HG02610 (cell line): ENCODE data around the gene ARIH2.

Experiments
- ATAC-seq: cut with Tn5 transposase; IDR thresholded peaks from one replicate; pipeline ENCODE4 v1.9.1; 2021; ENCODE audit warnings: mild to moderate bottlenecking, moderate library complexity; ENCODE audit not compliant: unreplicated experiment

ARIH2 gene

DNA sequence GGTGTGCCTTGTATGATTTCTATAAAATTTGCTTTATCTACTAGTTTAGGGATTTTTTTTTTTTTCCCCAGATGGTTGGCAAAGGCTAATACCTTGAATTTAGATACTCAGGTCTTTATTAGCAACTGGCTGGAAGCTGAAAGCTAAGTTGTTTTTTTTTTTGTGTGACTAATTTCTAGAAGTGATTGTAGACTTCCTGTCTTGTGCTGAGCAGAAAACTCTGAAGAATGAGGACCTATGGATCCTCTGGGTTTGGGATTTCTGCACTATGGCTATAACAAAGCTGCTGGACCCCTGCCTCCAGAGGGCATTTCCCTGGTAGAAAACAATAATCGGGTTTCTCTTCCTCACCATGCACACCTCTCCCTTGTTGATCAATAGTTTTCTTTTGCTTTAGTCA lies 10.0 kb downstream of the ARIH2 start:
- ATAC-seq: no peak

DNA sequence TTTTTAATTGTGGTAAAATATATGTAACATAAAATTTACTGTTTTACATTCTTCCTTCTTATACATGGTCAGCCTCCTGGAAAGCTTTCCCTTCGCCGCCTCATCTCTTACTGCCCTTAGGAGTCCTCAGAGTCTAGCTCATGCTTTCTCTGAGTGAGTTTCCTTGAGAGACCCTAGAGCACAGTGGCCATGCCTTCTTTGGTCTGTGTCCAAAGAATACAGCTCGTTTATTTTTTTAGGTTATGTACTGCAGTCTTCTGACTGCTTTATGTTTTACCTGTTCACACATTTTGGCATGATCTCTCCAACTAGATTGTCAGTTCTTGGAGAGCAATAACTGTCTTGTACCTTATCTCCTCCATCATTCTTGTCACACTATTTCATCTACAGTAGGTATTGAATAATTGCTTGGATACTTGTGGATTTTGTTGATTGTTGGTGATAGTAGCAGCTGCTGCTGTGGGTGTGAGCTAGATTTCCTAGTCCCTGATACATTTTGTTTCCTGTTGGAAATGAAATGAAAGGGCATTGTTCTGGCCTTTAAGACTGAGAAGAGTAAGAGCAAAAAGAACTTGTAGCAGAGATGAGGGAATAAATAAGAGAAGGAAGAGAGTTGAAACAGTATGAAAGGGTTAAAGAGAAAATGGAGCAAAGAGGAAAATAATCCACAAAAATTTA lies 10.9 kb downstream of the ARIH2 start:
- no peak for ATAC-seq

DNA sequence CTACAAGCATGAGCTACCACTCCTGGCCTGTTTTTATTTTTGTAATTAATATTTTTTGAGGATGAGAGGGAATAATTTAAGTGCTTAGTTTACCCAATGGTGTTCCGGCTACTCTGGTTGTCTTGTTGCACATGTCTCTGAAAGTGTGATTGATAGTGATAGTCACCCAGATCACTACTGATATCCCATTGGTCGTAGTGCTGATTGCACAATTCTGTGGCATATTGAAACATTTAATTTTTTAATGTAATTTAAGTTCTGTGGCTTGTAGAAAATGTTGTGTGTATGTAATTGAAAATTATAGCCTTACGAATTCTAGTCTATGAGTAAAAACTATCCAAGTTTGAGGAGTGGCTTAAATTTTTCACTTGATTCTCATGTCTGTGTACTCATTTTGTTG lies 11.9 kb downstream of the ARIH2 start:
- no peak for ATAC-seq

DNA sequence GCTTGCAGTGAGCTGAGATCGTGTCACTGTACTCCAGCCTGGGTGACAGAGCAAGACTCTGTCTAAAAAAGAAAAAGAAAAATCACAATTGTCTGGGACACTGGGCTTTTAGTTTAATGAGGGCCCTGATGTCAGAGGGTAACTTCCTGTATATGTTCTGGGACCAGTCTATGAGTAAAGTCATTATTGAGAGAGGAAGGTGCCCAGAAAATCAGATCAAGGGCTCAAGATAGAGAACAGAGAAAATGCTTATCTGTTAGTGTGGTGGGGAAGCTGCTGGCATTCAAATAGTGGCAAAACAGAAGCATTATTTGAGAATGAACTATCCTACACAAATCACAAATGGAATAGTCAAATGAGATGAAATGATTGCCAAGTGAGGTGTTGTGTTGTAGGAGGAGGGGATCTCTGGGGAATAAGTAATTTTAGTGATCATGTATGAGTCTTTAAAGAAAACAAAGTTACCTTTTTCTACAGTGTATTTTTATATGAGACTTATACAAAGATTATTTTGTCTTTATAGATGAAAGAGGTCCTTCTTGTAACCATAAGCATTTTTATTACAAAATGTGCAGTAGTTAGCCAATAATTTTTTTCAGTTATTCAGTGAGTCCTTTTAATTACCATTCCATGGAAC lies 13.4 kb downstream of the ARIH2 start:
- no peak for ATAC-seq

DNA sequence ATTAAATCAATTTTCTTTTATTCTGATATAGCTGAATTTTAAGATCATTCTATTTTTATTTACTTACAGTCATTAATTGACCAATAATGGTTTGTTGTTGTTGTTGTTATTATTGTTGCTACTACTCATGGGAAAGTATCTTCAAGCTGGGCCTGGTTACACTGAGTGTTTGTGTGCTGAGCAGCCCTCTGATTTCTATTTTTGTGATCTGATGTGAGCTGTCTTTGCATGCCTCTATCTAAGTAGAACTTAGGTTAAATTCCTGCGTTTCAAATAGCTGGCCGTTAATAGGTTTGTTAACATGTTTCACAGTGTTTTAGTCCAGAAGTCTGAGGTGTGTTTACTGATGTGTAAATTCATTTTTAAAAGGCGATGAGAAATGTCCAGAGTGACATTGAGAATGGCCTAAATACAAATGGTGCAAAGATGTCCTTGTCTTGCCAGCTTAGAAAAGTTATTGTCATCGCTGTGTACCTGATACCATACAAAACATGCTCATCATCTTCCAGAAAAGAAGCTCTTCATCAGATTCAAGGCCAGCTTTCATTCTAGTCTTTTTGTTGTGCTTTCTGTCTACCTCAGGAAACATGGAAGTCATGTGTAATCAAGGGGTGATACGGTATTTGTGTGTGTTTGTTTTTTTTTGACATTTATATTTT lies 15.8 kb downstream of the ARIH2 start:
- no peak for ATAC-seq

DNA sequence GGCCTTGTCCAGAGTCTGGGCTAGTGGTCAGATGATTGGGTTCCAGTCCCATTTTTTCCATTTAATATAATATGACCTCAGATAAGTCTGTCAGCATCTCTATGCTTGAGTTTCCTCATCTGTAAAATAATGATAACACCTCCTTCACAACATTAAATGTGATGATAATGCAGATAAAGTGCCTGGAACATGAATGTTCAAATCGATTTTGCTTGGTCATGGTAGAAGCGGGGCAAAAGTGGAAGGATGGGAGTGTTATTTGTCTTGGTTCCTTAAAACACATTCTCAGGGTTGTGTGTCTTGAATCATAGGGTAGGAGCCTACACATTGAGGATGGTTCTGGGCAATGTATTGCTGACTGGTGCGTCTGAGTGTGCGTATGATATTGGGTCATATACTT lies 16.9 kb downstream of the ARIH2 start:
- no peak for ATAC-seq

DNA sequence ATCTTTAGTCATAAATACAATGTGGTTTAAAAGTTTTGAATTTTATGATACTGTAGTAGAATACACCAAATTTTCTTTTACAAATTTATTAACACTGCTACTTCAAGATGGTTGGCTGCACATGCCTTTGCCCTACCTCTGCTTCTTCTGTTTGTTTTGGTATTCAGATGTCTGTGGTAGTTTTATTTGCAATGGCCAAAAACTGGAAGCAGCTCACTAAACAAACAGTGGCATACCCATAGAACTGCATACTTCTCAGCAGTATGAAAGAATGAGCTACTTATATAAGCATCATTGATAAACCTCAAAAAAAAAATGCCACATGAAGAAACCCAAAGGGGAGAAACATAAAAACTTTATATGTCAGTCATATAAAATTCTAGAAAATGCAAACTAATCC lies 19.5 kb downstream of the ARIH2 start:
- ATAC-seq: no peak

DNA sequence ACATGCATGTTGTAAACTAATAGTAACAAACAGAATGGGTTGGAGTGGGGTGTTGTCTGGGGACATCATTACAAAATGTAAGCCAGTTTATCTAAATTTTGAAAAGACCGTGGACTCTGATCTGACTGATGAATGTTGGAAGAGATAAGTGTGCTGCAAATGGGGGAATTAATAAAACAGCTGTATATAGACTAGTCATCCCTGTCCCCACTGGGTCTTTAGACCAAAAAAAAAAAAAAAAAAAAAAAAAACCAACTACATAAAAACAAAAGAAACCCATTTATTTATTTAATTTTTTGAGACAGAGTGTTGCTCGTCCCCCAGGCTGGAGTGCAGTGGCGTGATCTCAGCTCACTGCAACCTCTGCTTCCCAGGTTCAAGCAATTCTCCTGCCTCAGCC lies 20.0 kb downstream of the ARIH2 start:
- ATAC-seq: no peak

DNA sequence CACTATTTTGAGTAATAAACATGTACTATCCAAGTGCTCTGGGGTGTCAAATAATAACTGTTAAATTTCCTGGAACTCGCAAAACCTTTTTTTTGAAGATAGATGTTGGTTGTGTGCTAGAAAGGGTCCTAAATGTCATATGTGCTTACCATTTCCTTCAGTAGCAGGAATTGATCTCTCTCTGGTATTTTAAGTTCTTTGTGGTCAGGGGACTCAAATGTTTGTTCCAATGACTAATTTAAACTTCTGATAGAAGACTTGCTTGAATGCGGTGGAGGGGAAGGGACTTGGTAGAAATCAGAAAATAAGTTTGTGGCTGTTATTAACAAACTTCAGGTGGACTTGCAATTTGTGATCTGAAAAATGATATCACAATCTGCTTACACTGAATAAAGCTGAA lies 26.8 kb downstream of the ARIH2 start:
- ATAC-seq: no peak

DNA sequence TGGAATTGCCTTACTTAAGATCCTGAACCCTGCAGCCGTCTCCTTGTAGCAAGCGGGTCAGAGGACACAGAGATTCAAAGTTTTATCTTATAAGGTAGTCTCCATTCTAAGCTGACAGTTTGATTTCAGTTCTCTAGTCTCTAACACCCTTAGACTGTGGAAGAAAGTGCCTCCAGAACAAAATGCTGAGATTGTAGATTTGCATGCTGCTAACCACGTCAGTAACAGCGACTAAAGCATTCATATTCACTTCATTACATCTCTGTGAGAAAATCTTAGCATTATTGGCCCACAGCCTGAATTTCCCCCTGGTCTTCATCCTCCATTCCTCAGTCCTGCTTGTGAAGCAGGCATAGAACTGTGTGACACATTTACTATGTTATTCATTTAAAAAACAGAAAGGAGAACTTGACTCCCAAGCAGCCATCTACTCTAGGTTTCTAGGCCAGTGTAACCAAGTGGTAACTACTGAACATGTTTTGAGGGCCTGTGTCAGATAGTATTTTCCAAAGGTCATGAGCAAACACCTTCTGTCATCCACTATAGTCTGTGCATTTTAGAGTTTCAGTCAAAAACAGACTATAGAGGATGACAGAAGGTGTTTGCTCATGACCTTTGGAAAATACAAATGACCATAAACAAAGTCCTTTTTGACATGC lies 27.4 kb downstream of the ARIH2 start:
- no peak for ATAC-seq

DNA sequence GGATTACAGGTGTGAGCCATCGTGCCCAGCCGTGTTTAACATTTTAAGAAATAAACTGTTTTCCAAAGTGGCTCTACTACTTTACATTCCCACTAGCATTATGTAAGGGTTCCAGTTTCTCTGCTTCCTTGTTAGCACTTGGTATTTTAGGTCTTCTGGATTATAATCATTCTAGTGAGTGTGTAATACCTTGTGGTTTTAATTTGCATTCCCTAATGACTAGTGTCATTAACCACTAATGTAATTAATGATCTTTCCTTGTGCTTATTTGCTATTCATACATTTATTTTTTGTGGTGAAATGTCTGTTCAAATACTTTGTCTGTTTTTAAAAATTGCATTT lies 30.7 kb downstream of the ARIH2 start:
- no peak for ATAC-seq

DNA sequence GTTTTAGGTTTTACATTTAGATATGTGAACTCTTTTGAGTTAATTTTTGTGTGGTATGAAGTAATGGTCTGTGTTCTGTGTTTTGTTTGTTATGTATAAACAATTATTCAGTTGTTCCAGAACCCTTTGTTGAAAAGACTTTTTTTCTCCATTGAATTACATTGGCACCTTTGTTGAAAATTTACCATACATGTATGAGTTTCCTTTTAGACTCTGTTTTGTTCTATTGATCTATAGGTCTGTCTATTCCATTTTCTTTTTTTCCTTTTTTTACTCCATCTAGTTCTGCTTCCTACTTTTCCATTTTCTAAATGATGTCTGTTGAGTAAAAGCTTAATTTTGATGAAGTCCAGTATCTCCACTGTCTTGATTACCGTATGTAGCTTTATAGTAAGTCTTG lies 31.4 kb downstream of the ARIH2 start:
- no peak for ATAC-seq

DNA sequence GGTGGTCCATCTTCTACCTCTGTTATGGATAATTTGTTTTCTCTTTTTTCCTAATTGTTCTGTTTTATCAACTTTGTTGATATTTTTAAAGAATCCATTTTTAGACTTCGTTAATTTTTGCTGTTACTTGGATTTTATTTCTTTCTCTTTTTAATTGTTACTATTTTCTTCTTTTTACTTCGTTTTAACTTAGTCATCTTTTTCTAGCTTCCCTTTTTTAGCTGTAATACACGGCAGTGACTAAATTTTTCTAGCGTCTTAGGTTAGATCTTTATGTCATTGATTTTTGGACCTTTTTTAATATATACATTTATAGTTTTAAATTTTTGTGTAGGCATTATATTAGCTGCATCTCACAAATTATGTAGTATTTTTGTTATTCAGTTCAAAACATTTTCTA lies 33.1 kb downstream of the ARIH2 start:
- ATAC-seq: no peak

DNA sequence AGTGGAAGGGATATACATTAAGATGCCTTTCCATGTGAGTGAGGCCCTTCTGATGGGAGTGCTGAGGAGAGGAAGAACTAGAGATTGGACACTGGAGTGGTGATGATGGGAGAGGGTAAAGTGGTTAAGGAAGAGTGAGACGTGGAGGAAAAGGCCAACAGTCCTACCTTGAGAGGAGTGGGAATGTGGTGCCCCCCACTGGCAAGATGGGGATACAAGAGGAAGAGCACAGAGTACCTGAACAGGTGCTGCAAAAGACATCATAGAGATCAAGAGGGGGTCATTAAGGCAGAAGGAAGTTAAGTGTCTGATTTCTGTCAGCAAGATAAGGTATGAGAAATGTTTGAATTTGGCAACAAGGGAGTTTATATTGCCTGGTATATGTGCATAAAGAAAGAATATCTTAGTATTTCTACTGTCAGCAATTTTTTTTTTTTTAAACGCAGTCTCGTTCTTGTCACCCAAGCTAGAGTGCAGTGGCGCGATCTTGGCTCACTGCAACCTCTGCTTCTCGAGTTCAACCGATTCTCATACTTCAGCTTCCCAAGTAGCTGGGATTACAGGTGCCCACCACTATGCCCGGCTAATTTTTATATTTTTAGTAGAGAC lies 34.0 kb downstream of the ARIH2 start:
- no peak for ATAC-seq

DNA sequence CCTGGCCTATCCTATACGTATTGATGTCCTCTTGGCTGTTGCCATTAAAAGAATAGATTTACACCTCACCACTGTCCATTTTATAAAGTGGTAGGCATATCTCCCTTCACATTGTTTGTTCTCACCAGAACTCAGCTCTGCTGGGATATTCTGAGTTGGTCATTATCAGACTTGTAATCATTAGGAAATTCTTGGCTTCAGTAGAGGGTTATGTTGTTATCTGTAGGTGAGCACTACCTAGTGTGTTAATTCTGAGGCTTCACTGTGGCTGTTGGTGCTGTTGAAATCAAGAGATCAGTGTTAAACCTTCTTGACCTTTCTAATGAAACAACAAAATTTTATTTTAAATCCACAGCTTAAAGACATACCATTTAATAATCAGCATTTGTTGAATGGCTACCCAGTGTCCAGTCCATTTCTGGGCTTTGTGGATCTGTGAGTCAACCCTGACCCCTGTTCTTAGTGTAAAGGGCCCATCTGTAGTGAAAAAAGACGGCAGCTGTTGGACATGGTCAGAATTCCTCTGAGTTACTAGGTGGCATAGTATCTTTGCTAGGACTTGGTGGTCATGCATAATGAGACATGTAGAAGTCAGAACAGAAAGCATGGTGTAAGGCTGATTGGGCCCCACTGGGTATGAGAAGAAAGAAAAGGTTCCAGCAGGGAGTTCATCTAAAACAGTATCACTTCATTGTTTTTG lies 38.5 kb downstream of the ARIH2 start:
- no peak for ATAC-seq

DNA sequence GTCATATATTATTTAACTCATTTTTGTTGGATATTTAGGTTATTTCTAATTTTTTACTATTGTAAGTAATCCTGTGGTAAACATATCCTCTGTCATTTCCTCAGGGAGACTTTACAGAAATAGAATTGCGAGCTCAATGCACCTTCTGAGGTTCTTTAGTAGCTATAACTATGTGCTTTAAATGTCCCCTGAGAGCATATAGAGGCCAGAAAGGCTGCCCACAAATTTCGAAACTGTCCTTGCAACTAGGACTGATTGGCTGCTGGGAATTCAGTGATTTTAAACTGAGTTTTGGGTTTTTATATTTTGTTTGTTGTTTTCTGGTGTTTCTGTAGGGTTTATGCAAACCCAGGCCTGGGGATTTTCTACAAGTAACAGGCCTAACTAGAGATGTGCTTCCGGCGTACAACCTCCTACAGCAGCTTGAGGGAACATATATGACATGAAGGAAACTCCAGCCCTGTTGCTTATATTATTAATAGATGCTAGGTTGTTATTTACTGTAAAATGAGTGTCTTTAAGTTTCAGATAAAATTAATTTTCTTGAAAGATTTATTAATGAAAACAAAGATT lies 42.3 kb downstream of the ARIH2 start:
- no peak for ATAC-seq

DNA sequence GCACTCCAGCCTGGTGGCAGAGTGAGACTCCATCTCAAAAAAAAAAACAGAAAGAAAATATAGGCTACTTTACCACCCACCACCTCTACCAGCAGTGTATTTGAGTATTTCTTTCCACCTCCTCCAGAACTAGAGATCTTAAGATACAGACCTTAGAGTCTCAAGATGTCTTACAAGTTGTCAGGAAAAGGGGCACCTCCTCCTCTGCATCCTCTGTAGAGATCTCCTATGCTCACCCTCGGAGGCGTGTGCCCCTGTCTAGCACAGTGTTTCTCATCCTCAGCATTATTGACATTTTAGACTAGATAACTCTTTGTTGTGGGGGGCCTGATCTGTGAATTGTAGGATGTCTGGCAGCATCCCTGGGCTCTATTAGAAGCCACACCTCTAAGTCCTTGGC lies 43.7 kb downstream of the ARIH2 start:
- ATAC-seq: no peak

DNA sequence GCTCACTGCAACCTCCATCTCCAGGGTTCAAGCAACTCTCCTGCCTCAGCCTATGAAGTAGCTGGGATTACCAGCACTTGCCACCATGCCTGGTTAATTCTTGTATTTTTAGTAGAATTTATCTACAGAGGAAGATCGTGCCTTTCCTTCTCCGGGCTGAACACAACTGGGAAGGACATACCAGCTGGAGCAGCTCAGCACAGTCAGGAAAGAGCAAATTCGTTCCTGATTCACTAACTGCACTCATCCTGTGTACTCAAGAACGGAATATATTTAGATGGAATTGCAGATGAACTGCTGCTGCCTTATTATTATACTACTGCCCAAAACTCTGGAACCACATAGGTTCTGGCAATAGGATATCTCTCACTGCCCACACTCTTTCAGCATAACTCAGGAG lies 44.3 kb downstream of the ARIH2 start:
- no peak for ATAC-seq

DNA sequence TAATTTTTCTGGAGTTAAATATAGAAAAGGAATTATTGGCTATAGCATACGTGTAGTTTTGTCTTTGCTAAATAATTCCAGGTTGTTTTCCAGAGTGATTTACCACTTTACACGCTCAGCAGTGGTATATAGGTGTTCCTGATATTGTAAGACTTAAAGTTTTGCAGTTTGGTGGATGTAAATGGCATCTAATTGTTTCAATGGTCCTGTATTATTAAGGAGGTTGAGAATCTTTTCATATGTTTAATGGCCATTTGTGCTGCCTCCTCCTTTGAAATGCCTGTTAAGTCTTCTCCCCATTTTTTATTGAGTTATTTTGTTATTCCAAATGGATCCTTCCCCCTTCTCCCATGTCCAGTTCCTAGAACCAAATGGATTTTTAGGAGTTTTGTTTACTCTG lies 44.9 kb downstream of the ARIH2 start:
- no peak for ATAC-seq

DNA sequence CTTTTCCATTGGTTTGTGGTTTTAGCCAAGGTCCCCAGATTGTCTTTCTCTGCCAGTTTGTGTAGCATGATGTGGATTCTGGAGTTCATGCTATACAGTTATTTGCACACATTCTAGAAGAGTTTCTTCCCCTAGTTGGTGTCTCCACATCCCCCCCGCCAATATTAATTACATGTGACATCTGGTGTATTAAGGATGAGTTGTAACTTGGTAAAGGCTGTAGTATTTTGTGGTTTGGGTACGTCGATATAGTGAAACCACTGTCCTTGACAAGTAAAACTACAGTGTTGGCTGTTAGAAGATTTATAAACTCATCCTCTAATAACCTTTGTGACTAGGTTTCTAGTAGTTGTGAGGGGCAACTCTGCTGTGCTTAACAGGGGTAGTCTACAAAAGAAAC lies 47.7 kb downstream of the ARIH2 start:
- ATAC-seq: no peak

DNA sequence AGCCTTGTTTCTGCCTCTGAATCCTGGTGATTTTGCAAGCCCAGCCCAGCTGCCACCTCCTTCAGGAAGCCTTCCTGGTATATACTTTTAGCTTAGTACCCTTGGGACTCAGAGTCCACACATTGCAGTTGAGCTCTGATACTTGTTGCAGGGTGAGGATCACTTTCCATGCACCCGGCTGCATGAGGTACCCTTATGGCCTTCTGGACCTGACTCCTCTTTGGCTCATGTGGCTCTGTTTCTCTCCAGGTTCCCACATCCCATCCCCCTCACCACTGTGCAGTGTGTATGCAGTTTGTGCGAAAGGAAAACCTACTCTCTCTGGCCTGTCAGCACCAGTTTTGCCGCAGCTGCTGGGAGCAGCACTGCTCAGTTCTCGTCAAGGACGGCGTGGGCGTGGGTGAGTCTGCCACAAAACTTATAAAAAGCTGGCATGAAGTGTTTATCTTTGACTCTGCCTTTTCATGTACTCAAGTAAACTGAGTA lies 48.3 kb downstream of the ARIH2 start:
- ATAC-seq: no peak
